ENCODE measurements around the gene MTX2.
A peak's percentile ranks its signal among the peaks of the same experiment; 100 is the strongest.

MTX2 gene

DNA sequence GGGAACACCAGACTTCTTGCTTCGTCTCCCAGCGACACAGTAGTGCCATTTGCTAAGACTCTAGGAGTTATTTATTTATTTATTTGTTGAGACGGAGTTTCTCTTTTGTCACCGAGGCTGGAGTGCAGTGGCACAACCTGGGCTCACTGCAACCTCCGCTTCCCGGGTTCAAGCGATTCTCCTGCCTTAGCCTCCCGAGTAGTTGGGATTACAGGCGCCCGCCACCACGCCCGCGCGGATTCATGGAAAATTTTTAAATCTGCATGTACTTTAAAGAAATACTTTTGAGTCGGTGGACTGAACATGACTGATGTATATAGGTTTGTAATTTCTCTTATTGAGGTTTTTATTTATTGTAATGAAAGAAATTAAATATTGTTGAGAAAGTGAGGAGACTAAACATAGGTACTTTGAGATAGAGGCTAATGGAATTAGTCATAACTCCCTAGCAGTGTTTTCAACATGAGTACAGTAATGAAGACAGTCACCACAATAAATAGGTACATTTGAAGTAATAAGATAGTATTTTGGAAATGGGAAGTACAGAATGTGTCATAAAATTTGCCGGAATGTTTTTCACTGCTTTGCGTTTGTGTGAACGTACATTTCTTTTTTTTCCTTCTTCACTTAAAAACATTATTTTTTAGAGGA is 983 bp downstream of the MTX2 start:
- no peak for TF ChIP-seq CTCF (IDR thresholded peaks at IDR 0.05; ENCODE audit: low read depth, low read length, missing control alignments)
- H3K4me3 ChIP-seq (ENCODE audit: low read depth, low read length), result peak overlapping the region; percentile 89
- DNase-seq (ENCODE audit: low read depth), result no peak

GRCh38 chr2:176272870-176273459 is 3.7 kb downstream of the MTX2 start:
- no peak for TF ChIP-seq CTCF (IDR thresholded peaks at IDR 0.05; ENCODE audit: low read depth, low read length, missing control alignments)
- DNase-seq (ENCODE audit: low read depth), result no peak
- no peak overlapping the region for H3K4me3 ChIP-seq (ENCODE audit: low read depth, low read length)

DNA sequence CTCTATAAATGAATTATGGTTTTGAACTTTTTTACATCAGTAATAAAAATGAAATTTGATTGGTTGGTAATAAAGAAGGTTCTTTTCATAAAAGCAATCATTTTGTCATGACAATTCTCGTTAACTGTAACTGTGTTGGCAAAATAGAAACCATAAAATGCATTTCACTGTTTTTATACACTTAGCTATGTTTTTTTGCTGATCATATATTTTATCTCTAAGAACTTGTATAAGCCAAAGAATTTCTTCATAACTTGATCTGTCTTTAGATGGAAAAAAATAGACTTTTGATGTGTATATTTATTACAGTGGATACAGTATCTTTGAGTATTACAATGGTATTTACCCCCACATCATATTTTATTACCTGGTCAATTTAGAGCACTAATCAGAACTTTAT is 9.7 kb downstream of the MTX2 start:
- TF ChIP-seq CTCF (IDR thresholded peaks at IDR 0.05; ENCODE audit: low read depth, low read length, missing control alignments), result no peak

DNA sequence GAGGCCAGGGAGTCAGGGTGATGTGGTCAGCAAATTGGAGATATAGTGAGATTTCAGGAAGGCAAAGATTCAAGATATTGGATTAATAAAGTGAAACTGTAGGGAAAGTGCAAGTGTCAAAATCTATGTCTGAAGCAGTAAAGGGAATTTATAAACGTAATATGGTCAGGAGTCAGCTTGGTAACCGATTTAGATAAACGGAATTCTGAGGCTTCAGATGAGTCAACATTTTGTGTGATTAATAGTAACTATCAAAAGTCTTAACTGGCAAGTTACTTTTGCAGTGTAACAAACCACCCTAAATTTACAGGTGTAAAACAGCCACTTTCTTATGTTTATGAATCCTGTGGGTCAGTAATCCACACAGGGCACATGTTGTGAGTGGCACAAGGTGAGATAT is 10.9 kb downstream of the MTX2 start:
- no peak overlapping the region for H3K4me3 ChIP-seq (ENCODE audit: low read depth, low read length)
- no peak for TF ChIP-seq CTCF (IDR thresholded peaks at IDR 0.05; ENCODE audit: low read depth, low read length, missing control alignments)
- no peak for DNase-seq (ENCODE audit: low read depth)

More for the DNA sequence above, 9.7 kb downstream of the MTX2 start:
- DNase-seq (ENCODE audit: low read depth), result no peak
- H3K4me3 ChIP-seq (ENCODE audit: low read depth, low read length), result no peak overlapping the region

- no peak for DNase-seq (ENCODE audit: low read depth)
- TF ChIP-seq CTCF (IDR thresholded peaks at IDR 0.05; ENCODE audit: low read depth, low read length, missing control alignments), result no peak
- H3K4me3 ChIP-seq (ENCODE audit: low read depth, low read length), result no peak overlapping the region
Observed at GRCh38 chr2:176280867-176281658, 11.8 kb downstream of the MTX2 start.

DNA sequence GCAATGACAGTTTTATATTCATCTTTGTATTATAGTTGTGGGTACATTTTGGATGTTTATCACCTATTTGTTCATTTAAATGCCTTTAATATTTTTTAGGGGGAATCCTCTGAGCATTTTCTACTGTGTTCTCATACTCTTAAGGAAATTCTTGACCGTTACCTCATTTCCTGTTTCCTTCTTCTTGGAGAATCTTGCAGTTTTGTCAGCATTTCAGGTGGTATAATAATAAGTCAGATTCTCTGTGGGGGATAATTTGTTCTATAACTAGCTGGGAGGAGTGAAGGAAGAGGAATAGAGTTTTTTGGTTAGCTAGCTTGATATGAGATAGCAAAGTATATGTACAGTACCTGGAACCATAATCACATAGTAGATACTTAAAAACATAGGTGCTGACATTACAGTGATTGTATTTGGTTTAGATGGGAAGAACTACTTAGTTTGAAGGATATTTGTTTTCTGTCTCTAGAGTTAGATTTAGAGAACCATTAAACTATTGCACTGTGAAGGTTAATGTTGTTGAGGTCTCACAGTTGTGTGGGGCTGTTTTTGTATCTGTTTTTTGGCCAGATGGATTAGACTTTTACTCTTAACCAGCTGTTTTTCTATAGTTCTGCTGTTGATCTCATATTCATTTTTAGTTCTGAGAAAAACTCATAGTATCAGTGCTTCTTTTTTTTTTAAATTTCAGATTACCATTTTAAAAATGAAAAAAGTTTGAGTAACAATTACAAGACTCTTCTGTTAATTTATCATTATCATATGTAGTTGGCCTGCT is 14.2 kb downstream of the MTX2 start:
- TF ChIP-seq CTCF (IDR thresholded peaks at IDR 0.05; ENCODE audit: low read depth, low read length, missing control alignments), result no peak
- no peak for DNase-seq (ENCODE audit: low read depth)
- H3K4me3 ChIP-seq (ENCODE audit: low read depth, low read length), result no peak overlapping the region
